HepG2 (cell line): ENCODE data around the gene CALM1. TPM values are rescaled to one million over a fixed set of nuclear protein-coding genes. Genes with fewer than 3 reads are reported as not detected.

Experiments
- CBX1 ChIP-seq: IDR thresholded peaks from one replicate; pipeline ENCODE4 v1.6.1; 2016; ENCODE audit warnings: antibody characterized with exemption, low read depth
- IRF2 ChIP-seq: IDR thresholded peaks from 2 replicates; pipeline ENCODE4 v1.6.1; 2018; ENCODE audit warnings: missing genetic modification reagents, missing compliant biosample characterization
- MXI1 ChIP-seq: IDR thresholded peaks from 3 replicates; pipeline ENCODE4 v1.6.1; 2012; ENCODE audit warnings: low read depth, low read length, inconsistent platforms, borderline replicate concordance
- MYC ChIP-seq: sonication (generic); formaldehyde crosslinking; IDR thresholded peaks from 2 replicates; pipeline ENCODE4 v1.9.0; 2021; ENCODE audit warnings: missing genetic modification reagents, borderline replicate concordance
- NFIB ChIP-seq: sonication (generic); formaldehyde crosslinking; IDR thresholded peaks from 2 replicates; pipeline ENCODE4 v1.9.0; 2021; ENCODE audit warnings: missing genetic modification reagents, mild to moderate bottlenecking, borderline replicate concordance
- RXRB ChIP-seq: IDR thresholded peaks from 2 replicates; pipeline ENCODE4 v1.6.1; 2016; ENCODE audit warnings: borderline replicate concordance, missing genetic modification reagents, missing compliant biosample characterization
- SP5 ChIP-seq: IDR thresholded peaks from 2 replicates; pipeline ENCODE4 v1.6.1; 2016; ENCODE audit warnings: low read depth, borderline replicate concordance
- SSRP1 ChIP-seq: IDR thresholded peaks from 2 replicates; pipeline ENCODE4 v1.6.1; 2016; ENCODE audit warnings: control low read depth
- STAG1 ChIP-seq: sonication (generic); formaldehyde crosslinking; IDR thresholded peaks from 2 replicates; pipeline ENCODE4 v1.4.0; 2020; ENCODE audit warnings: missing genetic modification reagents
- ZBTB3 ChIP-seq: sonication (generic); formaldehyde crosslinking; IDR thresholded peaks from 2 replicates; pipeline ENCODE4 v1.4.0; 2020; ENCODE audit warnings: low read depth, mild to moderate bottlenecking, moderate library complexity, missing genetic modification reagents, borderline replicate concordance
- ZNF234 ChIP-seq: sonication (generic); formaldehyde crosslinking; conservative IDR thresholded peaks from 2 replicates; pipeline ENCODE4 v1.5.1; 2020; ENCODE audit warnings: mild to moderate bottlenecking, missing genetic modification reagents
- ZNF558 ChIP-seq: sonication (generic); formaldehyde crosslinking; IDR thresholded peaks from 2 replicates; pipeline ENCODE4 v1.9.0; 2022; ENCODE audit warnings: mild to moderate bottlenecking, missing genetic modification reagents, borderline replicate concordance
- ZNF616 ChIP-seq: sonication (generic); formaldehyde crosslinking; IDR thresholded peaks from 2 replicates; pipeline ENCODE4 v1.5.0; 2020; ENCODE audit warnings: low read depth, mild to moderate bottlenecking, missing genetic modification reagents
- ZNF644 ChIP-seq: IDR thresholded peaks from 2 replicates; pipeline ENCODE4 v1.6.1; 2016; ENCODE audit warnings: low read depth
- ZSCAN12 ChIP-seq: sonication (generic); formaldehyde crosslinking; IDR thresholded peaks from 2 replicates; pipeline ENCODE4 v1.9.0; 2021; ENCODE audit warnings: mild to moderate bottlenecking, missing genetic modification reagents
- ZSCAN29 ChIP-seq: sonication (generic); formaldehyde crosslinking; conservative IDR thresholded peaks from 2 replicates; pipeline ENCODE4 v1.4.0; 2020; ENCODE audit warnings: mild to moderate bottlenecking, missing genetic modification reagents
- polyA plus RNA-seq, 8 experiments: library from polyadenylated mRNA; depleted of rRNA in 3 of 8; stranded (reverse) in 7 of 8; unstranded in 1 of 8; fragments of >200 nt; fragmentation: Illumina TruSeq in 4 of 8; extraction: Trizol in 4 of 8; gene quantifications; 2 replicates each; pipeline versions ENCODE4 v1.2.1 to v1.2.3, GENCODE V29; 2011 to 2016; ENCODE audit warnings: low read depth in 4 of 8, missing spikeins in 1 of 8, mixed read lengths in 1 of 8; ENCODE audit not compliant: insufficient read depth in 1 of 8
- total RNA-seq, 5 experiments: library from RNA; depleted of rRNA; stranded (reverse); fragments of >200 nt; fragmentation: Illumina TruSeq; extraction: Trizol; gene quantifications; 2 replicates each; pipeline ENCODE4 v1.2.3, GENCODE V29; 2016; ENCODE audit warnings: low read depth in 1 of 5
- TF ChIP-seq, protein P1 (sequence below): IDR thresholded peaks from 2 replicates; pipeline ENCODE4 v1.6.1; 2016; ENCODE audit warnings: low read depth, control low read depth
- TF ChIP-seq, protein P2 (sequence below): sonication (generic); formaldehyde crosslinking; IDR thresholded peaks from 2 replicates; pipeline ENCODE4 v1.5.0; 2020; ENCODE audit warnings: mild to moderate bottlenecking, missing genetic modification reagents
- TF ChIP-seq, protein P3 (sequence below): IDR thresholded peaks from 2 replicates; pipeline ENCODE4 v1.6.1; 2018; ENCODE audit warnings: missing genetic modification reagents, mild to moderate bottlenecking, missing compliant biosample characterization
- TF ChIP-seq, protein P4 (sequence below): sonication (generic); formaldehyde crosslinking; IDR thresholded peaks from 2 replicates; pipeline ENCODE4 v1.4.0; 2020; ENCODE audit warnings: missing genetic modification reagents
- TF ChIP-seq, protein P5 (sequence below), 2 experiments: sonication (generic) in 1 of 2; formaldehyde crosslinking in 1 of 2; IDR thresholded peaks; 2 replicates each; pipeline versions ENCODE4 v1.4.0 to v1.6.1; 2018 to 2020; ENCODE audit warnings: missing genetic modification reagents in 2 of 2, borderline replicate concordance in 1 of 2, low read depth in 1 of 2, mild to moderate bottlenecking in 1 of 2, missing biosample characterization in 1 of 2

CALM1 gene
- total and polyA plus RNA-seq, 2 of the 13 experiments (the other 11 are each of a cell fraction or from before 2014, with no cell fraction given), result 110 to 238 TPM

DNA sequence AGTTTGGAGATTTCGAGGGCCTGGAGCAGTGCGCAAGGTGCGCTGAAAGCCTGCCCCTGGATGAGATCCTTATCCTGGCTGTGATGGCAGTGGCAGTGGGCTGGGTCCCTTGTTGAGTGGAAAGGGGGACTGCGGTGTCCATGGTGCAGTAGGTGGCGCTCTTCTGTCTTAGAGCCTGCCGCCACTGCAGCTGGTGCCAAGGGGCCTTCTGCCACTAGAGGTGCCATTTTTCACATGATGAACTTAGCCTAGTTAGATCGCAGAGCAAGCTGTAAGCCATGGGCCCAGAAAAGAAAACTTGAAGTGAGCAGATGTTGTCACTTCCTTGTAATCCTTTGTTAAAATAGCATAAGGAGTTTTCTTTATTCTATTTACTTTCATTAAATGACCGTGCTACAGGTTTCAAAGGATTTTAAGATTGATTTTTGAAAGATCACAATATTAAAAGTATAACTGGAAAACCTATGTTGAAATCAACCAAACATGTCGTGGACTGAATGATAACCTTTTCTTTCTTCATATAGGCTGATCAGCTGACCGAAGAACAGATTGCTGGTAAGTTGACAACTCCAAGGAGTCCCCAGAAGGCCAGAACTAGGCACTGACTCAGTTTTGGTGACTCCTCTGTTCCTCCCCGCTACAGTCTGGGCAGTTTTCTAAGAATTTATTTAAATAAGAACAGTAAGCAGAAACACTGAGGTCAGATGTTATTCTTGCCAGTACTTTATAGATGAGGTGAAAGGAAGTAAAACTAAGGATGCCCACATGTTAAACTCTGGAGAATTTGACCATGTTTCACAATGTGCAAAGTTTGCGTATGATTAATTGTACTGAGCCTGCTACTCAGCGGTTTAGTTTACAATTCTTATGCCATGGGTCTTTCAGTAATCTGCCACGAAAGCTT, 3.0 kb downstream of the CALM1 start (continued):
- TF ChIP-seq CBX1 (peak; percentile 56), STAG1 (peak; percentile 95), NFIB (CRISPR knock-in tag) (no peak), ZNF558 (CRISPR knock-in tag) (no peak), ZBTB3 (CRISPR knock-in tag) (no peak), SSRP1 (CRISPR knock-in tag) (0 out of 2 replicates have a peak, but pooled peaks have one; percentile 52), IRF2 (CRISPR knock-in tag) (peak; percentile 56), ZNF234 (CRISPR knock-in tag) (no peak), ZNF616 (CRISPR knock-in tag) (no peak), ZSCAN12 (CRISPR knock-in tag) (no peak), ZSCAN29 (CRISPR knock-in tag) (no peak), SP5 (CRISPR knock-in tag) (no peak), MYC (CRISPR knock-in tag) (peak; percentile 41; the same call in 1 of the 2 replicates), RXRB (CRISPR knock-in tag) (peak; percentile 55; the same call in 1 of the 2 replicates), MXI1 (peak; percentile 71; the same call in 1 of the 3 replicates), ZNF644 (CRISPR knock-in tag) (peak; percentile 71)
- TF ChIP-seq, protein P1, sequence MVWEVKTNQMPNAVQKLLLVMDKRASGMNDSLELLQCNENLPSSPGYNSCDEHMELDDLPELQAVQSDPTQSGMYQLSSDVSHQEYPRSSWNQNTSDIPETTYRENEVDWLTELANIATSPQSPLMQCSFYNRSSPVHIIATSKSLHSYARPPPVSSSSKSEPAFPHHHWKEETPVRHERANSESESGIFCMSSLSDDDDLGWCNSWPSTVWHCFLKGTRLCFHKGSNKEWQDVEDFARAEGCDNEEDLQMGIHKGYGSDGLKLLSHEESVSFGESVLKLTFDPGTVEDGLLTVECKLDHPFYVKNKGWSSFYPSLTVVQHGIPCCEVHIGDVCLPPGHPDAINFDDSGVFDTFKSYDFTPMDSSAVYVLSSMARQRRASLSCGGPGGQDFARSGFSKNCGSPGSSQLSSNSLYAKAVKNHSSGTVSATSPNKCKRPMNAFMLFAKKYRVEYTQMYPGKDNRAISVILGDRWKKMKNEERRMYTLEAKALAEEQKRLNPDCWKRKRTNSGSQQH, result 0 out of 2 replicates have a peak, but pooled peaks have one; percentile 22
- TF ChIP-seq, protein P2, sequence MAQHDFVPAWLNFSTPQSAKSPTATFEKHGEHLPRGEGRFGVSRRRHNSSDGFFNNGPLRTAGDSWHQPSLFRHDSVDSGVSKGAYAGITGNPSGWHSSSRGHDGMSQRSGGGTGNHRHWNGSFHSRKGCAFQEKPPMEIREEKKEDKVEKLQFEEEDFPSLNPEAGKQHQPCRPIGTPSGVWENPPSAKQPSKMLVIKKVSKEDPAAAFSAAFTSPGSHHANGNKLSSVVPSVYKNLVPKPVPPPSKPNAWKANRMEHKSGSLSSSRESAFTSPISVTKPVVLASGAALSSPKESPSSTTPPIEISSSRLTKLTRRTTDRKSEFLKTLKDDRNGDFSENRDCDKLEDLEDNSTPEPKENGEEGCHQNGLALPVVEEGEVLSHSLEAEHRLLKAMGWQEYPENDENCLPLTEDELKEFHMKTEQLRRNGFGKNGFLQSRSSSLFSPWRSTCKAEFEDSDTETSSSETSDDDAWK, result no peak
- TF ChIP-seq, protein P3, sequence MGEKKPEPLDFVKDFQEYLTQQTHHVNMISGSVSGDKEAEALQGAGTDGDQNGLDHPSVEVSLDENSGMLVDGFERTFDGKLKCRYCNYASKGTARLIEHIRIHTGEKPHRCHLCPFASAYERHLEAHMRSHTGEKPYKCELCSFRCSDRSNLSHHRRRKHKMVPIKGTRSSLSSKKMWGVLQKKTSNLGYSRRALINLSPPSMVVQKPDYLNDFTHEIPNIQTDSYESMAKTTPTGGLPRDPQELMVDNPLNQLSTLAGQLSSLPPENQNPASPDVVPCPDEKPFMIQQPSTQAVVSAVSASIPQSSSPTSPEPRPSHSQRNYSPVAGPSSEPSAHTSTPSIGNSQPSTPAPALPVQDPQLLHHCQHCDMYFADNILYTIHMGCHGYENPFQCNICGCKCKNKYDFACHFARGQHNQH (CRISPR knock-in tag), result peak; percentile 43; the same call in 1 of the 2 replicates
- TF ChIP-seq, protein P4, sequence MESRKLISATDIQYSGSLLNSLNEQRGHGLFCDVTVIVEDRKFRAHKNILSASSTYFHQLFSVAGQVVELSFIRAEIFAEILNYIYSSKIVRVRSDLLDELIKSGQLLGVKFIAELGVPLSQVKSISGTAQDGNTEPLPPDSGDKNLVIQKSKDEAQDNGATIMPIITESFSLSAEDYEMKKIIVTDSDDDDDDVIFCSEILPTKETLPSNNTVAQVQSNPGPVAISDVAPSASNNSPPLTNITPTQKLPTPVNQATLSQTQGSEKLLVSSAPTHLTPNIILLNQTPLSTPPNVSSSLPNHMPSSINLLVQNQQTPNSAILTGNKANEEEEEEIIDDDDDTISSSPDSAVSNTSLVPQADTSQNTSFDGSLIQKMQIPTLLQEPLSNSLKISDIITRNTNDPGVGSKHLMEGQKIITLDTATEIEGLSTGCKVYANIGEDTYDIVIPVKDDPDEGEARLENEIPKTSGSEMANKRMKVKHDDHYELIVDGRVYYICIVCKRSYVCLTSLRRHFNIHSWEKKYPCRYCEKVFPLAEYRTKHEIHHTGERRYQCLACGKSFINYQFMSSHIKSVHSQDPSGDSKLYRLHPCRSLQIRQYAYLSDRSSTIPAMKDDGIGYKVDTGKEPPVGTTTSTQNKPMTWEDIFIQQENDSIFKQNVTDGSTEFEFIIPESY (CRISPR knock-in tag), result peak; percentile 91
- TF ChIP-seq, protein P5, sequence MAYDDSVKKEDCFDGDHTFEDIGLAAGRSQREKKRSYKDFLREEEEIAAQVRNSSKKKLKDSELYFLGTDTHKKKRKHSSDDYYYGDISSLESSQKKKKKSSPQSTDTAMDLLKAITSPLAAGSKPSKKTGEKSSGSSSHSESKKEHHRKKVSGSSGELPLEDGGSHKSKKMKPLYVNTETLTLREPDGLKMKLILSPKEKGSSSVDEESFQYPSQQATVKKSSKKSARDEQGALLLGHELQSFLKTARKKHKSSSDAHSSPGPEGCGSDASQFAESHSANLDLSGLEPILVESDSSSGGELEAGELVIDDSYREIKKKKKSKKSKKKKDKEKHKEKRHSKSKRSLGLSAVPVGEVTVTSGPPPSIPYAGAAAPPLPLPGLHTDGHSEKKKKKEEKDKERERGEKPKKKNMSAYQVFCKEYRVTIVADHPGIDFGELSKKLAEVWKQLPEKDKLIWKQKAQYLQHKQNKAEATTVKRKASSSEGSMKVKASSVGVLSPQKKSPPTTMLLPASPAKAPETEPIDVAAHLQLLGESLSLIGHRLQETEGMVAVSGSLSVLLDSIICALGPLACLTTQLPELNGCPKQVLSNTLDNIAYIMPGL (CRISPR knock-in tag; IDR thresholded peaks at IDR 0.05; ENCODE audit: borderline replicate concordance in 1 of 2, low read depth in 1 of 2), result peak; percentile 89 to 98
